Measurements from ENCODE around the gene ZNF121. TPM values are rescaled to one million over a fixed set of nuclear protein-coding genes. Genes with fewer than 3 reads are reported as not detected.

The ZNF121 gene
- total RNA-seq, 6 donors from 2014 or later: 8.3 to 32.6 (median 25.2) TPM

DNA sequence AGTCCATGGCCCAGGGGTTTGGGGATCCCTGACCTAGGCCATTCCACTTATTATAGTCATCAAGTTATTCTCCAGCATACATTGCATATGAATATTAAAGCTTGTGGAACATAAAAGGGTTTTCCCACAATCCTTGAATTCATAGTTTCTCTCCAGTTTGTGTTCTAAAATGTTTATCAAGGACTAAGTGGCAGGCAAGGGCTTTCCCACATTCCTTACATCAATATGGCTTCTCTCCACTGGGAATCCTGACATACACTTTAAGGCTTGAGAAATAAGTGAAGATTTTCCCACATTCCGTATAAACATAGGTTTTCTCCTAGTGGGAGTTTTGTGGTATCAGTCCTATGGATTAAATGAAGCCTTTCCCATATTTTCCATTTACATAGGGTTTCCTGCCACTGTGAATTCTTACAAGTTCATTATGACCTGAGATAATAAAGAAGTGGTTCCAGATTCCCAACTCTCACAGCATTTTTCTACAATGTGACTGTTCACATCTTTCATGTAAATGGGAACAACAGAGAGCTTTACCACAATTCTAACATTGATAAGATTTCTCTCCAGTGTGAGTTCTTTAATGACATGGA is 60.3 kb downstream of the ZNF121 start:
- ATAC-seq (ENCODE audit: low FRiP score in 2 of 2) (no peak), DNase-seq (no peak)
- H3K27me3 ChIP-seq: no peaks in the 10 kb centered on the region
- peaks cover 86 to 100% (median 98%) of the 10 kb centered on the region in 4 donors for H3K9me3 ChIP-seq
- peaks cover 8 to 44% (median 18%) of the 10 kb centered on the region in 4 donors for H3K36me3 ChIP-seq
- H3K27ac ChIP-seq: no peak overlapping the region
- 97 to 100% methylated on average over 1 of the region's 1 CpG for WGBS, 2 donors
- H3K4me3 ChIP-seq: no peak overlapping the region
- no peak for TF ChIP-seq EP300 (IDR thresholded peaks at IDR 0.05)
- TF ChIP-seq, protein P1, sequence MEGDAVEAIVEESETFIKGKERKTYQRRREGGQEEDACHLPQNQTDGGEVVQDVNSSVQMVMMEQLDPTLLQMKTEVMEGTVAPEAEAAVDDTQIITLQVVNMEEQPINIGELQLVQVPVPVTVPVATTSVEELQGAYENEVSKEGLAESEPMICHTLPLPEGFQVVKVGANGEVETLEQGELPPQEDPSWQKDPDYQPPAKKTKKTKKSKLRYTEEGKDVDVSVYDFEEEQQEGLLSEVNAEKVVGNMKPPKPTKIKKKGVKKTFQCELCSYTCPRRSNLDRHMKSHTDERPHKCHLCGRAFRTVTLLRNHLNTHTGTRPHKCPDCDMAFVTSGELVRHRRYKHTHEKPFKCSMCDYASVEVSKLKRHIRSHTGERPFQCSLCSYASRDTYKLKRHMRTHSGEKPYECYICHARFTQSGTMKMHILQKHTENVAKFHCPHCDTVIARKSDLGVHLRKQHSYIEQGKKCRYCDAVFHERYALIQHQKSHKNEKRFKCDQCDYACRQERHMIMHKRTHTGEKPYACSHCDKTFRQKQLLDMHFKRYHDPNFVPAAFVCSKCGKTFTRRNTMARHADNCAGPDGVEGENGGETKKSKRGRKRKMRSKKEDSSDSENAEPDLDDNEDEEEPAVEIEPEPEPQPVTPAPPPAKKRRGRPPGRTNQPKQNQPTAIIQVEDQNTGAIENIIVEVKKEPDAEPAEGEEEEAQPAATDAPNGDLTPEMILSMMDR (IDR thresholded peaks at IDR 0.05): no peak
- TF ChIP-seq POLR2A (IDR thresholded peaks at IDR 0.05): no peak
- TF ChIP-seq POLR2AphosphoS5 (IDR thresholded peaks at IDR 0.05): no peak
- no peaks in the 10 kb centered on the region for H3K4me1 ChIP-seq

Other genes with a start within 250 kb of the ZNF121 start
- 10 to 100 TPM in 1 of 6 donors, 1 to 10 TPM in 5; 1.1 to 19.9 (median 1.4) TPM for gene ZNF177, start 221.5 kb downstream of the ZNF121 start, total RNA-seq
- gene ZNF266, start 148.9 kb downstream of the ZNF121 start, total RNA-seq: 10 to 100 TPM; 19.2 to 49.2 (median 25.6) TPM
- not detected for gene ZNF560, start 85.9 kb downstream of the ZNF121 start, total RNA-seq
- gene ZNF426, start 45.9 kb downstream of the ZNF121 start, total RNA-seq: 10 to 100 TPM; 10.4 to 29.3 (median 12.1) TPM
- 10 to 100 TPM; 12.6 to 37.5 (median 26.0) TPM for gene ZNF561, start 36.7 kb upstream of the ZNF121 start, total RNA-seq
- 10 to 100 TPM; 21.4 to 33.2 (median 24.3) TPM for gene ZNF562, start 90.6 kb upstream of the ZNF121 start, total RNA-seq
- gene ZNF846, start 184.2 kb upstream of the ZNF121 start, total RNA-seq: 10 to 100 TPM in 5 of 6 donors, 1 to 10 TPM in 1; 5.6 to 36.7 (median 15.0) TPM
- gene FBXL12, start 234.6 kb upstream of the ZNF121 start, total RNA-seq: 10 to 100 TPM; 14.8 to 48.2 (median 32.3) TPM
- 100 to 1,000 TPM in 5 of 6 donors, 10 to 100 TPM in 1; 61.8 to 405 (median 255) TPM for gene UBL5, start 243.4 kb upstream of the ZNF121 start, total RNA-seq

All from upper lobe of left lung (tissue), 6 donors.